ENCODE data around the gene MKS1. TPM values are rescaled to one million over a fixed set of nuclear protein-coding genes. Genes with fewer than 3 reads are reported as not detected.

Gene MKS1
- total and polyA plus RNA-seq, 7 donors, result 4.2 to 6.9 (median 5.5) TPM

GRCh38 chr17:58253082-58253481, 34.0 kb upstream of the MKS1 start:
- no peaks in the 10 kb centered on the region for H3K9me3 ChIP-seq
- no peak overlapping the region for H3K27ac ChIP-seq
- H3K36me3 ChIP-seq (ENCODE audit: insufficient read depth in 1 of 2, low read depth in 1 of 2), result no peaks in the 10 kb centered on the region
- H3K27me3 ChIP-seq (ENCODE audit: insufficient read depth in 3 of 3, low read length in 2 of 3), result peaks cover 1 to 33% (median 2%) of the 10 kb centered on the region in 3 donors
- H3K4me3 ChIP-seq, result no peak overlapping the region
- H3K4me1 ChIP-seq, result peaks cover 8% of the 10 kb centered on the region
- TF ChIP-seq CTCF (IDR thresholded peaks at IDR 0.05), result no peak
- no peak for ATAC-seq
- no peak for DNase-seq
- intact Hi-C loops (cut with DNase I), result no loop called here
- WGBS, 3 donors, result 69 to 74% (median 72%) methylated on average over 3 of the region's 3 CpGs

- intact Hi-C loops (cut with DNase I), result no loop called here
- peaks cover 8% of the 10 kb centered on the region for H3K4me1 ChIP-seq
- H3K27me3 ChIP-seq (ENCODE audit: insufficient read depth in 3 of 3, low read length in 2 of 3), result peaks cover 1 to 33% (median 2%) of the 10 kb centered on the region in 3 donors
- H3K9me3 ChIP-seq, result no peaks in the 10 kb centered on the region
- 47 to 57% (median 50%) methylated on average over 9 of the region's 9 CpGs for WGBS, 3 donors
- no peaks in the 10 kb centered on the region for H3K36me3 ChIP-seq (ENCODE audit: insufficient read depth in 1 of 2, low read depth in 1 of 2)
- no peak overlapping the region for H3K27ac ChIP-seq
- H3K4me3 ChIP-seq, result no peak overlapping the region
- DNase-seq (no peak), ATAC-seq (no peak)
- TF ChIP-seq CTCF (IDR thresholded peaks at IDR 0.05), result no peak
These were observed 33.1 kb upstream of the MKS1 start for GRCh38 chr17:58252141-58252540.

GRCh38 chr17:58250344-58251011, 31.4 kb upstream of the MKS1 start:
- intact Hi-C loops (cut with DNase I), result no loop called here
- WGBS, 3 donors, result 86 to 90% (median 90%) methylated on average over 12 of the region's 12 CpGs
- H3K4me3 ChIP-seq, result no peak overlapping the region
- H3K27me3 ChIP-seq (ENCODE audit: insufficient read depth in 3 of 3, low read length in 2 of 3), result peaks cover 0 to 27% (median 1%) of the 10 kb centered on the region in 3 donors
- H3K9me3 ChIP-seq, result no peaks in the 10 kb centered on the region
- peaks cover 8% of the 10 kb centered on the region for H3K4me1 ChIP-seq
- no peaks in the 10 kb centered on the region for H3K36me3 ChIP-seq (ENCODE audit: insufficient read depth in 1 of 2, low read depth in 1 of 2)
- H3K27ac ChIP-seq, result no peak overlapping the region
- TF ChIP-seq CTCF (IDR thresholded peaks at IDR 0.05), result no peak
- ATAC-seq, result no peak
- DNase-seq, result no peak

GRCh38 chr17:58249270-58250133, 30.4 kb upstream of the MKS1 start:
- Histone ChIP-seq H3K27ac (no peak overlapping the region), H3K9me3 (no peaks in the 10 kb centered on the region), H3K4me3 (peak overlapping the region; percentile 64), H3K27me3 (ENCODE audit: insufficient read depth in 3 of 3, low read length in 2 of 3) (peaks cover 0 to 21% (median 2%) of the 10 kb centered on the region in 3 donors), H3K36me3 (ENCODE audit: insufficient read depth in 1 of 2, low read depth in 1 of 2) (no peaks in the 10 kb centered on the region), H3K4me1 (peaks cover 8% of the 10 kb centered on the region)
- peak; percentile 90 to 98 (median 93) for ATAC-seq
- WGBS, 3 donors, result 3 to 4% (median 3%) methylated on average over 49 to 57 of the region's 57 CpGs
- peak; percentile 72 to 80 for DNase-seq
- intact Hi-C loops (cut with DNase I), result loop anchor here in 1 of 2 donors (1.0 to 2.0 kb wide), 2 partner anchors 34 to 167 kb away; partner anchors contain the start of gene RNF43
- peak; percentile 88 for TF ChIP-seq CTCF (IDR thresholded peaks at IDR 0.05)
